Measurements from ENCODE around the gene CGB5.
A peak's percentile ranks its signal among the peaks of the same experiment; 100 is the strongest.
"Not testable (repeated sequence)": the region's sequence is repeated elsewhere in the genome, so short reads cannot be mapped to it uniquely, and the experiment has no call there.

Gene CGB5

GRCh38 chr19:49017041-49017665 is 26.5 kb upstream of the CGB5 start, which contains the start of gene LHB:
TSS of gene LHB (minus strand) at chr19:49017091. CDS start at chr19:49017081, 10 bp downstream.
- no peak for TF ChIP-seq CTCF (IDR thresholded peaks at IDR 0.05; ENCODE audit: insufficient read depth, missing control alignments)
- DNase-seq (ENCODE audit: insufficient read length, low spot score) = no peak
- FAIRE-seq = no peak

- FAIRE-seq (no peak), DNase-seq (ENCODE audit: insufficient read length, low spot score) (no peak)
- peak; percentile 27 for TF ChIP-seq CTCF (IDR thresholded peaks at IDR 0.05; ENCODE audit: insufficient read depth, missing control alignments)
Measured at GRCh38 chr19:49017666-49018351, 25.8 kb upstream of the CGB5 start.

GRCh38 chr19:49018388-49019241 is 25.0 kb upstream of the CGB5 start:
- FAIRE-seq; DNase-seq (ENCODE audit: insufficient read length, low spot score): not testable (repeated sequence)

GRCh38 chr19:49019242-49019932 is 24.3 kb upstream of the CGB5 start:
- no peak for FAIRE-seq
- TF ChIP-seq CTCF (IDR thresholded peaks at IDR 0.05; ENCODE audit: insufficient read depth, missing control alignments) = no peak

GRCh38 chr19:49020342-49020741 is 23.3 kb upstream of the CGB5 start:
- TF ChIP-seq CTCF (IDR thresholded peaks at IDR 0.05; ENCODE audit: insufficient read depth, missing control alignments) = no peak
- FAIRE-seq = no peak
- DNase-seq (ENCODE audit: insufficient read length, low spot score) = no peak

More at GRCh38 chr19:49019242-49019932, 24.3 kb upstream of the CGB5 start:
- DNase-seq (ENCODE audit: insufficient read length, low spot score) = peak; percentile 67

GRCh38 chr19:49020931-49021895 is 22.4 kb upstream of the CGB5 start:
- no peak for TF ChIP-seq CTCF (IDR thresholded peaks at IDR 0.05; ENCODE audit: insufficient read depth, missing control alignments)
- DNase-seq (ENCODE audit: insufficient read length, low spot score) (no peak), FAIRE-seq (no peak)

Measured in D721Med (cell line).